OCI-LY1 (cell line): ENCODE data around the gene CST4.
"Not testable (repeated sequence)": the region's sequence is repeated elsewhere in the genome, so short reads cannot be mapped to it uniquely, and the experiment has no call there.

Experiments used
- H2AFZ ChIP-seq: fragments of 200-600 bp; sonication (generic), shearing (Covaris generic); 2 replicates; pipeline ENCODE4 v1.6.0; 2014; ENCODE audit warnings: antibody characterized with exemption, mild to moderate bottlenecking, low read length
- H3F3A ChIP-seq: fragments of 200-600 bp; sonication (generic), shearing (Covaris generic); 2 replicates; pipeline ENCODE4 v1.6.0; 2014; ENCODE audit warnings: mild to moderate bottlenecking, antibody characterized with exemption, low read length, moderate library complexity; ENCODE audit not compliant: insufficient read depth
- H3K27ac ChIP-seq: fragments of 200-600 bp; sonication (generic); 2 replicates; pipeline ENCODE4 v1.5.1; 2014; ENCODE audit warnings: low read length, mixed run types, mild to moderate bottlenecking, low read depth; ENCODE audit not compliant: poor library complexity, severe bottlenecking
- H3K27me3 ChIP-seq: fragments of 200-600 bp; sonication (generic); 2 replicates; pipeline ENCODE4 v1.6.0; 2014; ENCODE audit warnings: antibody characterized with exemption, mild to moderate bottlenecking, low read length, moderate library complexity; ENCODE audit not compliant: insufficient read depth
- H3K36me3 ChIP-seq: fragments of 200-600 bp; sonication (generic); 2 replicates; pipeline ENCODE4 v1.6.1; 2014; ENCODE audit warnings: mild to moderate bottlenecking, antibody characterized with exemption, low read length, moderate library complexity, mixed read lengths; ENCODE audit not compliant: insufficient read depth
- H3K4me1 ChIP-seq: fragments of 200-600 bp; sonication (generic); 2 replicates; pipeline ENCODE4 v1.5.1; 2014; ENCODE audit warnings: mild to moderate bottlenecking, low read length, moderate library complexity; ENCODE audit not compliant: insufficient read depth, severe bottlenecking
- H3K4me2 ChIP-seq: fragments of 200-600 bp; sonication (generic), shearing (Covaris generic); 2 replicates; pipeline ENCODE4 v1.6.1; 2014; ENCODE audit warnings: low read length
- H3K4me3 ChIP-seq: fragments of 200-600 bp; sonication (generic); 2 replicates; pipeline ENCODE4 v1.5.1; 2014; ENCODE audit warnings: low read length, low read depth, mild to moderate bottlenecking, mixed read lengths; ENCODE audit not compliant: poor library complexity, severe bottlenecking
- H3K79me2 ChIP-seq: fragments of 200-600 bp; shearing (Covaris generic); 2 replicates; pipeline ENCODE4 v1.6.1; 2016; ENCODE audit warnings: mixed run types, low read length, mixed read lengths; ENCODE audit not compliant: insufficient read depth
- H3K9ac ChIP-seq: fragments of 200-600 bp; sonication (generic), shearing (Covaris generic); 2 replicates; pipeline ENCODE4 v1.6.1; 2014; ENCODE audit warnings: mild to moderate bottlenecking, low read length, mixed read lengths
- H3K9me2 ChIP-seq: fragments of 200-600 bp; sonication (generic), shearing (Covaris generic); 2 replicates; pipeline ENCODE4 v1.6.1; 2014; ENCODE audit warnings: low read depth, mild to moderate bottlenecking, low read length, mixed read lengths
- H3K9me3 ChIP-seq: fragments of 200-600 bp; shearing (Covaris generic); 2 replicates; pipeline ENCODE4 v1.6.1; 2014; ENCODE audit warnings: low read length, mixed read lengths
- H4K20me1 ChIP-seq: fragments of 200-600 bp; sonication (generic), shearing (Covaris generic); 2 replicates; pipeline ENCODE4 v1.6.0; 2016; ENCODE audit warnings: mild to moderate bottlenecking, low read length; ENCODE audit not compliant: insufficient read depth
- EZH2 ChIP-seq: fragments of 200-600 bp; sonication (generic), shearing (Covaris generic); IDR thresholded peaks from 2 replicates; pipeline ENCODE4 v1.8.0; 2017; ENCODE audit warnings: borderline replicate concordance, mixed run types, mild to moderate bottlenecking, antibody characterized with exemption, low read length, moderate library complexity, mixed read lengths
- TF ChIP-seq, protein P1 (sequence below): fragments of 200-600 bp; sonication (generic), shearing (Covaris generic); IDR thresholded peaks from 2 replicates; pipeline ENCODE4 v1.5.1; 2017; ENCODE audit warnings: mild to moderate bottlenecking, antibody characterized with exemption, low read length, moderate library complexity, mixed read lengths

The CST4 gene, protein sequence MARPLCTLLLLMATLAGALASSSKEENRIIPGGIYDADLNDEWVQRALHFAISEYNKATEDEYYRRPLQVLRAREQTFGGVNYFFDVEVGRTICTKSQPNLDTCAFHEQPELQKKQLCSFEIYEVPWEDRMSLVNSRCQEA

DNA sequence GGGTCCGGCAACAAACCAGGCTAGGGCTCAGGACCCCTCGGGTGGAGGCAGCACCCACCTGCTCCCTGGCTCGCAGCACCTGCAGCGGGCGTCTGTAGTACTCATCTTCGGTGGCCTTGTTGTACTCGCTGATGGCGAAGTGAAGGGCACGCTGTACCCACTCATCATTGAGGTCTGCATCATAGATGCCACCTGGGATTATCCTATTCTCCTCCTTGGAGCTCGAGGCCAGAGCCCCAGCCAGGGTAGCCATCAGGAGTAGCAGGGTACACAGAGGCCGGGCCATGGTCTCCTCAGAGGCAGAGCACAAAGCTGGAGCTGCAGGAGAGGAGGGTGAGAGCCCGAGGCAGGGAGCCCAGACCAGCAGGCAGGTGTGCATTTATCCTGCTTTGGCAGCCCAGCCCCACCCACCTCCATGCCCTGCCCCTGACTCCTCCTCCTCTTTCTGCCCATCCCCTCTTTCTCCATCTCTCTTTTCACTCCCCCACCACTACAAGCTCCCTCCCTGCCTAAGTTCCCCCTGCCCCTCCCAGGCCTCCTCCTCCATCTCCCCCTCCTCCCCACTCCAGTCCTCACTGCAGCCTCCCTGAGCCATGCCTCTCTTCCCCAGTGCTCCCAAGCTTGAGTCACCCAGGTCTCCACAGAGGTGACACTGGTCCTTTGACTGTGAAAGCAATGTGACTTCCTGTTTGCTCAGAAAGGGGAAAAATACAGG is at the start of gene CST4:
CST4 (minus strand) TSS at position 355 of the 715 bp plus-strand sequence; CDS start at position 286, 69 bp downstream.
- H3K27ac ChIP-seq, H3F3A ChIP-seq, H3K27me3 ChIP-seq, H3K9ac ChIP-seq, H3K4me3 ChIP-seq, H3K9me3 ChIP-seq, H4K20me1 ChIP-seq, H3K79me2 ChIP-seq, H2AFZ ChIP-seq, H3K4me1 ChIP-seq, H3K9me2 ChIP-seq, H3K36me3 ChIP-seq, H3K4me2 ChIP-seq: not testable (repeated sequence)

DNA sequence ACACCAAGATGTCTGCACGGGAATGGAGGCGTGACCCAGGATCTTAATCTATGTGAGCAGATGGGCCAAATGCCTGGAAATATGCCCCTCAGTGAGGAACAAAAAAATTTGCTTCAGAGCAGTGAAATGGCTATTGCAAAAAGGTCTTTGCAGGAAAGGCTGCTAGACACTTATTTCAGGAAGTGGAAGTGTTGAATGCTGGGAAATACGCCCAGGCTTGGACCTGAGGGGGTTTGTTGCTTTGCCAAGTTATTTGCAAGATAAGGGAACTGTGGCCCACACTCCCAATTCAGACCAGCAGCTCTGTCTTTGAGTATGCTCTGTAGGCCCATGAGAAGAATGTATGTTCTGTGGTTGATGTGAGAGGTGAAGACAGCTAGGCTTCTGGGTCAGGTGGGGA is 46.6 kb upstream of the CST4 start:
- H3K79me2 ChIP-seq, H3K9me2 ChIP-seq, H3K4me3 ChIP-seq, H2AFZ ChIP-seq, H3K9me3 ChIP-seq, H3K27ac ChIP-seq, H3K9ac ChIP-seq, H3F3A ChIP-seq, H3K36me3 ChIP-seq, H3K4me2 ChIP-seq, H3K4me1 ChIP-seq, H3K27me3 ChIP-seq, H4K20me1 ChIP-seq: not testable (repeated sequence)

DNA sequence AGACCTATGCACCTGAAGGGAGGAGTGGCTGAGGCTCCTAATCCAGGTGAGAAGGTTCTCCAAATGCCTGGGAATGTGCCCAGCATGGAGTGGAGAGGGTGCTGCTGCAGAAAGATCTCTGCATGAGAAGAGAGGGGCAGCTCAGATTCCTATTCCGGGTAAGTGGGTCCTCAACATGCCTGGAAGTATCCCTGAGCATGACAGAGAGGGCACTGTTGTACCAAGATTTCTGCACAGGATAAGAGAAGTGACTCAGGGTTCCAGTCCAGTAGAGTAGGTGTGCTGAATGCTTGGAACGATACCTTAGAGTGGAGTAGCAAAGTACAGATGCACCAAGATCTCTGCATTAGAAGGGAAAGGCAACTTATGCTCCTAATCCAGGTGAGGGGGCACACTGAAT is 46.1 kb upstream of the CST4 start:
- not testable (repeated sequence) for H3K79me2 ChIP-seq

DNA sequence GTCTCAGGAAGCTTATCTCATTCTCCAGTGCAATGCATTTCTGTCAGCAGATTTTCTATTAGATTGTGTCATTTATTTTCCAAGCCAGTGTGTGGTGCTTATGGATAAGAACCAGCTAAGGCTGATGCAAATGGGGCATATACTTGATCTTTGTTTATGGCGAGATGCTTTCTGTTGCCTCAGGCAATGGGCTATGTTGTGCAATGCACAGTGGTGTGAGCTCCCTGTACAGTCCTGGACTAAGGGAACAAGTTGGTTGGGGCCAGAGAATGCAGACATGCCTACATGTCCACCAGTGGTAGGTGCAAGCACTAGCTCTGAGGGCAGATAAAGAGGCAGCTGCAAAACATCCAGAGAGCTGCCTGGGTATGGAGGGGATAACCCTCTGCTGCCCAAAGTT is 45.6 kb upstream of the CST4 start:
- H3K4me2 ChIP-seq, H3K27ac ChIP-seq, H3K4me3 ChIP-seq, H3K9me3 ChIP-seq, H3K4me1 ChIP-seq, H3K27me3 ChIP-seq, H3K79me2 ChIP-seq, H3K9ac ChIP-seq, H3K9me2 ChIP-seq, H2AFZ ChIP-seq, H4K20me1 ChIP-seq, H3F3A ChIP-seq, H3K36me3 ChIP-seq: not testable (repeated sequence)

More for the DNA sequence above, 46.1 kb upstream of the CST4 start:
- not testable (repeated sequence) for H3K27me3 ChIP-seq, H3K36me3 ChIP-seq, H3K9ac ChIP-seq, H3K4me3 ChIP-seq, H3F3A ChIP-seq, H2AFZ ChIP-seq, H3K9me3 ChIP-seq, H3K4me2 ChIP-seq, H3K9me2 ChIP-seq, H3K4me1 ChIP-seq, H4K20me1 ChIP-seq, H3K27ac ChIP-seq

DNA sequence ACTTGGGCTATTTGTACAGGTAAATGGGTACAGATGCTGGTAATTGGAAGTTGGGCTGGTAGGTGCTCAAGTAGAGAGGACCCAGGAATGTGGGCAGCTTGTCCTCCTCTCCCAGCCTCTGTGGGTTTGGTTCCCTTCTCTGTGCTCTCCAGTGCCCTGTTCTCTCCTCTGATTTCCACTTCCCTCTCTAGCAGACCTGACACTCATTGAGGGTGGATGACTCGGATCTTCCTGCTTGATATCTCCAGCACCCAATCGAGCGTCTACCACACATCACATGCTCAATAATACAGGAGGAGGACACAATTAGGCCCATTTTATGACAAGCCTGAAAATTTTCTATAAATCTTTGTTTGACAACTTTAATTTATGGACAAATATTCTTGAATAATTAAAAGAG is 38.2 kb upstream of the CST4 start:
- Histone ChIP-seq H3K9me3 (no peaks in the 10 kb centered on the region), H3K4me3 (no peak overlapping the region), H3K79me2 (no peaks in the 10 kb centered on the region), H3K36me3 (no peaks in the 10 kb centered on the region), H4K20me1 (no peaks in the 10 kb centered on the region), H3K9ac (no peak overlapping the region), H3K4me2 (no peak overlapping the region), H3K4me1 (no peaks in the 10 kb centered on the region), H3K9me2 (no peaks in the 10 kb centered on the region), H3K27me3 (no peaks in the 10 kb centered on the region), H3F3A (no peaks in the 10 kb centered on the region), H3K27ac (no peak overlapping the region), H2AFZ (no peak overlapping the region)
- no peak for TF ChIP-seq EZH2
- TF ChIP-seq, protein P1, sequence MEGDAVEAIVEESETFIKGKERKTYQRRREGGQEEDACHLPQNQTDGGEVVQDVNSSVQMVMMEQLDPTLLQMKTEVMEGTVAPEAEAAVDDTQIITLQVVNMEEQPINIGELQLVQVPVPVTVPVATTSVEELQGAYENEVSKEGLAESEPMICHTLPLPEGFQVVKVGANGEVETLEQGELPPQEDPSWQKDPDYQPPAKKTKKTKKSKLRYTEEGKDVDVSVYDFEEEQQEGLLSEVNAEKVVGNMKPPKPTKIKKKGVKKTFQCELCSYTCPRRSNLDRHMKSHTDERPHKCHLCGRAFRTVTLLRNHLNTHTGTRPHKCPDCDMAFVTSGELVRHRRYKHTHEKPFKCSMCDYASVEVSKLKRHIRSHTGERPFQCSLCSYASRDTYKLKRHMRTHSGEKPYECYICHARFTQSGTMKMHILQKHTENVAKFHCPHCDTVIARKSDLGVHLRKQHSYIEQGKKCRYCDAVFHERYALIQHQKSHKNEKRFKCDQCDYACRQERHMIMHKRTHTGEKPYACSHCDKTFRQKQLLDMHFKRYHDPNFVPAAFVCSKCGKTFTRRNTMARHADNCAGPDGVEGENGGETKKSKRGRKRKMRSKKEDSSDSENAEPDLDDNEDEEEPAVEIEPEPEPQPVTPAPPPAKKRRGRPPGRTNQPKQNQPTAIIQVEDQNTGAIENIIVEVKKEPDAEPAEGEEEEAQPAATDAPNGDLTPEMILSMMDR, result no peak
